Endothelial cell of umbilical vein (primary cell): ENCODE results near the gene SFR1.
A peak's percentile ranks its signal among the peaks of the same experiment; 100 is the strongest.

Experiments used
- EZH2 ChIP-seq: IDR thresholded peaks from 2 replicates; pipeline ENCODE4 v1.6.1; 2012; ENCODE audit warnings: borderline replicate concordance, low read depth, mild to moderate bottlenecking, moderate library complexity, low read length, inconsistent platforms; ENCODE audit not compliant: severe bottlenecking
- JUN ChIP-seq: IDR thresholded peaks from 2 replicates; pipeline ENCODE4 v1.6.1; 2011; ENCODE audit warnings: borderline replicate concordance, low read depth; ENCODE audit not compliant: insufficient read length, insufficient read depth
- POLR2A ChIP-seq: IDR thresholded peaks from 2 replicates; pipeline ENCODE4 v1.6.1; 2012; ENCODE audit warnings: low read depth, mild to moderate bottlenecking, control low read depth, low read length
- TF ChIP-seq, protein P1 (sequence below), 2 donors: IDR thresholded peaks; 1 replicate in 1 of 2; 2 replicates in 1 of 2; pipeline ENCODE4 v1.5.1; 2011; ENCODE audit warnings: low read length in 2 of 2, mild to moderate bottlenecking in 2 of 2, moderate library complexity in 2 of 2, control low read depth in 1 of 2, inconsistent platforms in 1 of 2, low read depth in 1 of 2; ENCODE audit not compliant: insufficient read depth in 1 of 2; ENCODE audit errors: extremely low read depth in 1 of 2

- TF ChIP-seq, protein P1, sequence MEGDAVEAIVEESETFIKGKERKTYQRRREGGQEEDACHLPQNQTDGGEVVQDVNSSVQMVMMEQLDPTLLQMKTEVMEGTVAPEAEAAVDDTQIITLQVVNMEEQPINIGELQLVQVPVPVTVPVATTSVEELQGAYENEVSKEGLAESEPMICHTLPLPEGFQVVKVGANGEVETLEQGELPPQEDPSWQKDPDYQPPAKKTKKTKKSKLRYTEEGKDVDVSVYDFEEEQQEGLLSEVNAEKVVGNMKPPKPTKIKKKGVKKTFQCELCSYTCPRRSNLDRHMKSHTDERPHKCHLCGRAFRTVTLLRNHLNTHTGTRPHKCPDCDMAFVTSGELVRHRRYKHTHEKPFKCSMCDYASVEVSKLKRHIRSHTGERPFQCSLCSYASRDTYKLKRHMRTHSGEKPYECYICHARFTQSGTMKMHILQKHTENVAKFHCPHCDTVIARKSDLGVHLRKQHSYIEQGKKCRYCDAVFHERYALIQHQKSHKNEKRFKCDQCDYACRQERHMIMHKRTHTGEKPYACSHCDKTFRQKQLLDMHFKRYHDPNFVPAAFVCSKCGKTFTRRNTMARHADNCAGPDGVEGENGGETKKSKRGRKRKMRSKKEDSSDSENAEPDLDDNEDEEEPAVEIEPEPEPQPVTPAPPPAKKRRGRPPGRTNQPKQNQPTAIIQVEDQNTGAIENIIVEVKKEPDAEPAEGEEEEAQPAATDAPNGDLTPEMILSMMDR (IDR thresholded peaks at IDR 0.05; ENCODE audit: extremely low read depth in 1 of 2, insufficient read depth in 1 of 2, low read depth in 1 of 2, low read length in 2 of 2), result peak; percentile 64 to 76
- TF ChIP-seq POLR2A (peak; percentile 77), JUN (no peak), EZH2 (no peak)
These were observed at the start of gene SFR1 for GRCh38 chr10:104121485-104122224.
